Measurements from ENCODE around the gene PYROXD2. TPM values are rescaled to one million over a fixed set of nuclear protein-coding genes. Genes with fewer than 3 reads are reported as not detected.

PYROXD2 gene
- total RNA-seq, 1 experiment from 2014 or later = 8.1 TPM

- TF ChIP-seq USF2 (CRISPR knock-in tag; IDR thresholded peaks at IDR 0.05) (peak; percentile 98), IRF1 (CRISPR knock-in tag; IDR thresholded peaks at IDR 0.05) (no peak), GABPB1 (CRISPR knock-in tag; IDR thresholded peaks at IDR 0.05) (peak; percentile 32; the same call in 1 of the 2 replicates), ETV6 (CRISPR knock-in tag; IDR thresholded peaks at IDR 0.05) (peak; percentile 85; the same call in 1 of the 2 replicates), NFYB (CRISPR knock-in tag; conservative IDR thresholded peaks at IDR 0.05; ENCODE audit: low read depth) (no peak)
- TF ChIP-seq, protein P1, sequence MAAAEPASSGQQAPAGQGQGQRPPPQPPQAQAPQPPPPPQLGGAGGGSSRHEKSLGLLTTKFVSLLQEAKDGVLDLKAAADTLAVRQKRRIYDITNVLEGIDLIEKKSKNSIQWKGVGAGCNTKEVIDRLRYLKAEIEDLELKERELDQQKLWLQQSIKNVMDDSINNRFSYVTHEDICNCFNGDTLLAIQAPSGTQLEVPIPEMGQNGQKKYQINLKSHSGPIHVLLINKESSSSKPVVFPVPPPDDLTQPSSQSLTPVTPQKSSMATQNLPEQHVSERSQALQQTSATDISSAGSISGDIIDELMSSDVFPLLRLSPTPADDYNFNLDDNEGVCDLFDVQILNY (CRISPR knock-in tag; IDR thresholded peaks at IDR 0.05) = 0 out of 2 replicates have a peak, but pooled peaks have one; percentile 56
- TF ChIP-seq, protein P2, sequence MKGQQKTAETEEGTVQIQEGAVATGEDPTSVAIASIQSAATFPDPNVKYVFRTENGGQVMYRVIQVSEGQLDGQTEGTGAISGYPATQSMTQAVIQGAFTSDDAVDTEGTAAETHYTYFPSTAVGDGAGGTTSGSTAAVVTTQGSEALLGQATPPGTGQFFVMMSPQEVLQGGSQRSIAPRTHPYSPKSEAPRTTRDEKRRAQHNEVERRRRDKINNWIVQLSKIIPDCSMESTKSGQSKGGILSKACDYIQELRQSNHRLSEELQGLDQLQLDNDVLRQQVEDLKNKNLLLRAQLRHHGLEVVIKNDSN (CRISPR knock-in tag; IDR thresholded peaks at IDR 0.05) = peak; percentile 97
Observed at GRCh38 chr10:98446661-98447221, 31.8 kb upstream of the PYROXD2 start, which contains the start of gene HPS1 (continued).

- ChIA-PET CTCF (interaction anchor here (1.0 to 1.2 kb wide), 4 partner anchors 18 to 137 kb away, joined by 3 to 7 read pairs (median 4); no protein-coding TSS in a partner anchor), POLR2A (no interaction called here)
- H3K27ac Mint-ChIP-seq = peak overlapping the region; percentile 19; the same call in 1 of the 2 replicates
Observed at GRCh38 chr10:98446151-98446660, 31.2 kb upstream of the PYROXD2 start.

More at GRCh38 chr10:98446151-98446660, 31.2 kb upstream of the PYROXD2 start:
- Mint-ChIP-seq H3K9me3 (peaks cover 2% of the 10 kb centered on the region; the same call in 1 of the 2 replicates), H3K4me3 (peak overlapping the region; percentile 77), H3K27me3 (ENCODE audit: low read depth) (no peaks in the 10 kb centered on the region), H3K36me3 (peaks cover 32% of the 10 kb centered on the region), H3K4me1 (0 out of 2 replicates have a peak, but pooled peaks cover 4% of the 10 kb centered on the region)
- ATAC-seq (peak; percentile 80), DNase-seq (ENCODE audit: low spot score) (peak; percentile 53)
- TF ChIP-seq GTF2I (CRISPR knock-in tag; conservative IDR thresholded peaks at IDR 0.05) = no peak
- TF ChIP-seq, protein P3, sequence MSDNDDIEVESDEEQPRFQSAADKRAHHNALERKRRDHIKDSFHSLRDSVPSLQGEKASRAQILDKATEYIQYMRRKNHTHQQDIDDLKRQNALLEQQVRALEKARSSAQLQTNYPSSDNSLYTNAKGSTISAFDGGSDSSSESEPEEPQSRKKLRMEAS (CRISPR knock-in tag; IDR thresholded peaks at IDR 0.05) = peak; percentile 5; the same call in 1 of the 2 replicates
- TF ChIP-seq ZNF317 (CRISPR knock-in tag; IDR thresholded peaks at IDR 0.05; ENCODE audit: borderline replicate concordance, low read depth) = no peak
- no peak for TF ChIP-seq SOX15 (CRISPR knock-in tag; IDR thresholded peaks at IDR 0.05)
- no peak for TF ChIP-seq TEAD4 (CRISPR knock-in tag; IDR thresholded peaks at IDR 0.05)
- no peak for TF ChIP-seq STAT6 (CRISPR knock-in tag; conservative IDR thresholded peaks at IDR 0.05; ENCODE audit: low read depth)
- no peak for TF ChIP-seq IRF1 (CRISPR knock-in tag; IDR thresholded peaks at IDR 0.05)

Data from WTC11 (cell line).